ENCODE results near the gene ING3.

The ING3 gene

GRCh38 chr7:120989257-120990220 lies 39.0 kb downstream of the ING3 start:
- peak; percentile 38 for DNase-seq

GRCh38 chr7:120990468-120991118 lies 40.0 kb downstream of the ING3 start:
- peak; percentile 60 for DNase-seq

DNA sequence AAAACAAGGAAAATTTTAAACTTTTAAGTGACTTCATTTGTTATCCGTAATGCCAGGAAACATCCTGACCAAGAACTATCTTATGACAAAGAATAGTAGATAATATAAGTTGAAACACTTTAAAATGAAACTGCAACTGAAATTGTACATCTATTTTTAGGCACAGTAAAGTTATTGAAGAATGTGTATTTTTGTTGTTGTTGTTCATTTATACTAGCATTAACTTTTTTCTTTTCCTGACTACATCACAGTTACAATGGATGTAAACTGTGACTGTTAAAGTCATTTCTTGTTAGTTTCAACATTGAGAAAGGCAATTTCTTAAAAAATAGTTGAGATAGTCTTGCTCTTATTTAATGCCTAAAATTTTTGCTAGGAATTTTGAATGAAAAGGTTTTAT lies 40.6 kb downstream of the ING3 start:
- no peak for DNase-seq

DNA sequence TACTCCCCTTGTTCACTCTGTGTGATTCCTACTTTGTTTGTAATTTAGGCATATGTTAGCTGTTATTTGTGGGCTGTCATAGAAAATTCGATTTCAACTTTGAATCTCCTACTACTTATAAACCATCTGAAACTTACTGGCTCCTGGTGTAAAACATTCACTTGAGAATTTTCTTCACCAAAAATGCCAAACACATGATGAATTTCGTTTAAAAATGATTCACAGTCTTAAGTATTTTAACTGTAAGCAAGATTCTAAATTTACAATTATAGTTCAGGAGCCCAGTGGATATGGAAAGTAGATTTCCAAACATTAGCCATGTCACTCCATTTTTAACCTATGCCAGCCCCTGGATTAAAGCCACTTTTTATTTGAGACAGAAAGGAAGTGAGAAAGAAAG lies 41.0 kb downstream of the ING3 start:
- DNase-seq = peak; percentile 91

GRCh38 chr7:120992272-120992964 lies 41.8 kb downstream of the ING3 start:
- DNase-seq = no peak

- peak; percentile 52 for DNase-seq
Observed at GRCh38 chr7:120992965-120993494, 42.5 kb downstream of the ING3 start.

DNA sequence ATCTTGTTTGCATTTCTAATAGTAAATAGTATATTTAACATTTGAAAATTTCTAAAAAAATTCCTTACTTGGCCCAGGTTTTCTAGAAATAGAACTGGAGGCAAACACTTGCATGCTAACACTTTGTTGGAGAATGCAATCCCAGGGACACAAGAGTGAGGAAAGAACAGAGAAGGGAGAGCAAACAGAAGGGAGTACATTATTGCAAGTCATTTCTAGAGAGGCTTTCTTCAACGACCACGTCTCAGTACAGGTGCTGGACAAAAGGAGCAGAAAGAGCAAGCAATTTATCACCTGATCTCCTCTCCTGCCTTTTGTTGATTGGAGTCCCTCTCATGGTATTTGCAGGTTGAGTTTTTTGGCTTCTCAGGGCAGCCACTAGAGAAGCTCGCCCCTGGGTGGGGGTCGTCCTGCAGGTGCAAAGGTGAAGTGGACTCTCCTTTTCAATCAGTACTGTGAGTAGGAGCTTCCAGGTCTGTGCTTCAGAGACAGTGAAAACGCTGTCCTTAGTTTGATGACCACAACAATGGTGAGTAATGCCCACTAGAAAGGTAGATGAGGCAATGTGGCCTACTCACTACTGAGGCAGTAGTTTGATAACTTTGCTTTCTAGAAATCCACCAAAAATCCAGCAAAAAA lies 43.1 kb downstream of the ING3 start:
- peak; percentile 72 for DNase-seq

GRCh38 chr7:120994512-120995410 lies 44.2 kb downstream of the ING3 start:
- no peak for DNase-seq

DNA sequence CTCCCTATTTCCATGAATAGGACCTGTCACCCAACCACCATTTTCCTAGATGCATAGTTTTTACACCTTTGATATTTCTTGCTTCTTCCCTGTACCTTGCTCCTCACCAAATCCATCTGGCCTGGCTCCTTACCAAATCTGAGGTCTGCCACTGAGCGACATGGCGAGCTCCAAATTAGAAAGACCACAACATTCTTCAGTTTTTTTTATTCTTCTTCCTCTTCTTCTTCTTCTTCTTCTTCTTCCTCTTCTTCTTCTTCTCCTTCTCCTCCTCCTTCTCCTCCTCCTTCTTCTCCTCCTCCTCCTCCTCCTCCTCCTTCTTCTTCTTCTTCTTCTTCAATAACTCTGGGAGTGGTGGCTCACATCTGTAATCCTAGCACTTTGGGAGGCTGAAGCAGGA lies 45.1 kb downstream of the ING3 start:
- no peak for DNase-seq

- peak; percentile 95 for DNase-seq
Observed at GRCh38 chr7:120996333-120996987, 45.9 kb downstream of the ING3 start.

GRCh38 chr7:120996988-120997345 lies 46.4 kb downstream of the ING3 start:
- DNase-seq = no peak

GRCh38 chr7:120997882-120998474 lies 47.4 kb downstream of the ING3 start:
- DNase-seq = no peak

DNA sequence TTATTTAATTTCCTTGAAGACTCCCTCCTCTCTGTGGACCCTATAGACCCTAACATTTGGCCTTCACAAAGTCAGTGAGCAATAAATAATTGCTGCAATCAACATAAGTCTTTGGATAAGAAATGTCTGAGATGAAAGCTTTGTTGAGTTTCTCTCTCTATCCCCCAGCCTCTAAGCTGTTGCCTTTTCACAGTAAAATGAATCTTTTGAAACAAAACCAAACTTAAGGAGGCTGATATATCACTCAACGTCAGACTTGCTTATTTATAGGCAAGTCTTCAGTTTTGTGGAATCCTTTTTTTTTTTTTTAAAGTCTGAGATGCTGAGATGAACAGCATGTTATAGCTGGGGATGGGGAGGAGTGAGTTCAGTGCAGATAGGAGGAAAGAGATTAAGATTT lies 47.9 kb downstream of the ING3 start:
- DNase-seq = no peak

DNA sequence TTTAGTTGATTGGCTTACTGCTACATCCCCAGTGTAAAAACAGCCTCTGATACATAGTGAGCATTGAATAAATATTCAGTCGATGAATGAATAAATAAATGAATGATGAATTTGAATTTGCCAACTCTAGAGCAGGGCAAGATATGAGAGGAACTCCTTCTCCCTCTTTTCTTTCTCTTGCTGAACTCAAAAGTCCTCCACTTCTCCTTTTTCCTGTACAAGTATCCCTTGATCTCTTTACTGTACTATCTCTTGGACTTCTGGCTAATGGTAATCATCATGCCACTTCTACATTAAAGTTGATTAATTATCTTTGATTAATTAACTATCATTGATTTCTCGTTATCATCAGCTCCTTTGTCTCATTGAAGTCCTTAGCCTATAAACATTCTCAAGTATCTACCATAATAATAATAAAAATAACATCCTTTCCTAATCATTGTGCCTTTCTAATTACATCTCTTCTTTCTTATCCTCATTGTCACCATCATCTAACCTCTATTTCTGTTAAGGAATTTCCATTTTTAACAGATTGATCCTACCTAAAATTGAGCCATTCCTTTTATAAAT lies 48.5 kb downstream of the ING3 start:
- DNase-seq = no peak

DNA sequence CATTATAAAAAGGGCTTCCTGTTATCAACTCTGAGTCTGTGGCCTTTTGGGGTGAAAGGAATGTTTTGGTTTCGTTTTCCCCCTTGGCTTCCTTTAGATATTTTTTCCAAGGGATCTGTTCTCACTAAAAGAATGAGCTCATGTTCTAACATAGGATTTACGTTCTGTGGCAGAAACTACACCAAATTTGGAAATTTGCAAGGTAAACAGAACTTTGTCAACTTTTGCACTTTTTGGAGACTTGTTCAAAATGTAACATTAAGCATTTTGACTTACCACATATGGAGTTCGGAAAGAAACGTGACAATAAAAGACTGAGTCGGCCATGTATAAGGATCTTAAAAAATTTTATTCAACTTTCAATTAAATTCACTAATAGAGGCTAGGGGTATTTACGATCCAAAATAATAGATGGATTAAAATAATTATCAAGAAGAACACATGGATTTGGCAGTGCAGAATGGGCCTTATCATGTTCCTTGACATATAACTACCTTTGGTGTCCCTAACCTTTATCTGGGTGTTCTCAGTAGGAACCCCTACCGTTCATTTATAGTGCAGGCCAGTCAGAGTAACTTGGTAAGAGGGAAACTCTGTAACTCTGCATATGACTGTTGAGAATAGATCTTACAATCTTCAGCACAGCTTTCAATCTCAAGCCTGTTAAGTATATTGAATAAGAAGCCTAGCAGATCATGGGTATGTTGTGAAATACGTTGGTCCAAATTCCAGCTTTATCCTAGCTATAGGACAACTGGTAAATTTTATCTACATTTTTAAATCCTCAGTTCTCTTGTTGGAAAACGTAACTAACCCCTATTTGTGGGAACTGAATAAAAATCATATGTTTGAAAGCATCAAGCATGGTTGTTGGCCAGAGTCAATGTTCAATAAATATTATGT lies 49.8 kb downstream of the ING3 start:
- DNase-seq = peak; percentile 82

DNA sequence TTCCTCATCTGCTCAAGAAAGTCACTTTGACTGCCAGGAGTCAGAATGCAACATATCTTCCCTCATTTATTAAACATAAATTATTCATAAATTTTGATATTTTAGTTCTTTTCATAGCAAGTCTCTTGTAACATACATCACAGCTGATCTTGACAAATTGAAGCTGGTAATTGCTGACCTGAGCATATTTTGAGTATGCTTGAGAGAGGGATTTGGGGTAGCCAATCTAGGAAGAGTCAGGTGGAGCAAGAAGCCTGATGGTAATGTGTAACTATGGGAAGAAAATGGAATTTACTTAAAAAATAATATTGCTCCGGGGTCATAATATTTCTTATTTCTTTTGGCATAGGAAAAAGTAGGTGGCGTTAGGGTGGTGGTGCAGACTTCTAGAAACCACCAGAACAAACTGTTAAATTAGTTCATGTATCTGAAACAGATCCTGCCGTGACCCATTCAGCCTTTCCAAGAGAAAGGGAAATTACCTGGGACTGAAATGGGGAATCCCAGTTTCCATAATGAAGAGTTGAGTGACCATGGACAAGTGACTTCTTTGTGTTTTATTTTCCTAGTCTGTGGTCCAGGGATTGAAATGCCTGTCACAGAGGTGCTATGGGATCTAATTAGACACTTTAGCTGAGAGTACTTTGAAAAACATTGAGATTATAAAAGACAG lies 50.8 kb downstream of the ING3 start:
- no peak for DNase-seq

GRCh38 chr7:121002048-121002756 lies 51.6 kb downstream of the ING3 start:
- DNase-seq = no peak

GRCh38 chr7:121002757-121003200 lies 52.2 kb downstream of the ING3 start:
- peak; percentile 59 for DNase-seq

Measured in HCEC 1CT (cell line).